GM21737 (cell line): ENCODE results near the gene TPX2.
A peak's percentile ranks its signal among the peaks of the same experiment; 100 is the strongest.
"Not testable (repeated sequence)": the region's sequence is repeated elsewhere in the genome, so short reads cannot be mapped to it uniquely, and the experiment has no call there.

Experiments used
- ATAC-seq: cut with Tn5 transposase; IDR thresholded peaks from one replicate; pipeline ENCODE4 v1.9.1; 2021; ENCODE audit warnings: mild to moderate bottlenecking, moderate library complexity; ENCODE audit not compliant: unreplicated experiment

Gene TPX2

DNA sequence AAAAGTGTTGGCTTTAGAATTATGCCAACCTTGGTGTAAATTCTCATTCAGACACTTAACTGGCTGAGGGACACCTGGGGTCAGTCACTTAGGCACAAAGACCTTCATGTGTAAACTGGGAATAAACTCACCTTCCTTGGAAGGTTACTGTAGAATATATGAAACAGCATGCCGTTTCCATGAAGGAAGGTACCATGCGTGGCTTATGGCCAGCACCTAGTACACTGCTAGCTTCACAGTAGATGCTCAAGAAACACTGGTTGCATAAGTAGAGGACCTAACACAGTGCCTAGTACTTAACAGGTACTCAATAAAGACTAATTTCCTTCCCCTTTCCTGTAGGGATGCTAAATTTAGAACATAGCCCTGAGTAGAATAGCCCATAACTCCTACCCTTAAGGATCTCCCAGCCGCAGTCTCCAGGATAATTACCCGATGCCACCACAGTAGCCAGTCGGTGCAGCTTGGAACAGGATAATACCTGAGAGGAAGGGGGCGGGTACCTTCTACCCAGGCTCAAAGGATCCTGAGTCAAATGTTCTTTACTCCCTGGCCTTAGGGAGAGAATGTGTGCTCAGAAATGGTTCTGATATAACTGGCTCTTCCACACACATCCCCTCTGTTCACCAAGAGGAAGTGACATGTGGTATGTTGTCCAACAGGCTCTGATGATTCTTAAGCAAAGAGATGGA, 20.0 kb upstream of the TPX2 start:
- no peak for ATAC-seq

DNA sequence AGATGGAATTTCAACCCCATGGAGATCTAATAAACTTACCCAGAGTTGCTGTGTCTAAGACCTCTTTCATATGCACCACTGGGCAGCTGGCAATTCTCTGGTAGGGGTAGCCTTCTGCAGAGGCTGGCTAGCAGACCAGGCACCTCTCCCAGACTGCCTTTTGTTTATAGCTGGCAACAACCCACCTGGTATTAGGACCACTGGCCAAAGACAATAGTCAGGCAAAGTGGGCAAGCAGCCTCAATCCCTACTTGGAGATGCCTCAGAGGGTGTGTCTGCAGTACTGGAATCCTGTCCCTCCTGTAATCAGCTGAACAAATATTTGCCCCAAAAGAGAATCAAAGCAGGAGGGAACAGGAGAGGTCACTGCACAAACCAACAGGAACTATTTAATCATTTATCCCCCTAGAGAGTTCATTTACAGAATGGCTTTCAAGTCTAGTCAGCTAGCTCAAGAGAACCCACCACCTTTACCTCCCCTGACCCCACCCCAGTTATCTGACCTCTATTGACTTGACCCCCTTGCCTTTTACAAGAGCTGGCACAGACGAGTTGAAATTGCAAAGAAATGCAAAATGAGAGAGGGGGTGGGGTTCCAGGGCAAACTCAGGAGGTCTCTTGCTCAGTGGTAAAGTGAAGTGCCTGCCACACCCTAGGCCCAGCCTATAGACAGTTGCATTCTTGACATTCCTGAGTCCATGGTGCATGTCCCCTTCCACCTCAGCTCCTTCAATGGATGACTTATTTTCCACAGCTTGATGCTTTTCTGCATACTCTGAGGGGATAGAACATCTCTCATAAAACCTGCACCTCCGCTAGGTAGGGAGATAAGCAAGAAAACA, 19.2 kb upstream of the TPX2 start:
- no peak for ATAC-seq

DNA sequence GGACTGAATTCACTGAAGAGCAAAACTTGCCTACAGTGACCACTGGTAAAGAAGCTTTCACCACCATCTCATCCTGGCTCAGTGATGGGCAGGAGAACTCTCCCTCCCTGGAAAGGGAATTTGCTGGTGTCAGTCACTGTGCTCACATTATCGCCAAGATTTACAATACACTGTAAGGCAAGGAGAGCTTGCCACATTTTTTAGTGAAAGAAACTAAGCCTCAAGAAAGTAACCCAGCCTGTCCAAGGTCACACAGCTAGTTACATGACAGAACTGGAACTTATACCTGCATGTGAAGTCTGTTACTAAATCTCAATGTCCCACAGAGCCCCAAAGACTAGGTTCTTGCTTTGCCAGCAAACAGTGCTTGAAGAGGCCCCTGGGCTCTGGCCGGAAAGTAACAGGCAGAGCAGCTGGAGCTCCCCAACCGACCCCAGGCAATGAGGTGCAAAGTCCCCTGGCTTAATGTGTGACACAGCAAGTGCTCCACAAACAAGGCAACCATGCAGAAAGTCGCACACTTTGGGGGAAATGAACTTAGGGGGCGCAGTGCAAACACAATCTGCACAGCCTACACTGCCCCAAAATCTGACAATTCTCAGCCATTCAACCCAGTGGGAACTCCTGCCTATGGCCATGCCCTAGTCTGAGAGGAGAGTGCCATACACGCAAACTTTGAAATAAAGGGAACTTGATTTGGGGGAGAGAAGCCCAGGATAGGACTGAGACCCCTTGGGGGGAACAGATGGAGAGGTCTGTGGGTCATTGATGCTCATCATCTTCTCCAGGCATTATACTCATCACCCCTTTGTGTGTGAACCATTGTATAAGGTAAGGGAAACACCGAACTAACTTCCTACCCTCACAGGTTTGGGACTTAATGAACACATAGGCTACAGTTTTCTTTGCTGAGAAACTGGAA, 18.3 kb upstream of the TPX2 start:
- ATAC-seq = no peak

DNA sequence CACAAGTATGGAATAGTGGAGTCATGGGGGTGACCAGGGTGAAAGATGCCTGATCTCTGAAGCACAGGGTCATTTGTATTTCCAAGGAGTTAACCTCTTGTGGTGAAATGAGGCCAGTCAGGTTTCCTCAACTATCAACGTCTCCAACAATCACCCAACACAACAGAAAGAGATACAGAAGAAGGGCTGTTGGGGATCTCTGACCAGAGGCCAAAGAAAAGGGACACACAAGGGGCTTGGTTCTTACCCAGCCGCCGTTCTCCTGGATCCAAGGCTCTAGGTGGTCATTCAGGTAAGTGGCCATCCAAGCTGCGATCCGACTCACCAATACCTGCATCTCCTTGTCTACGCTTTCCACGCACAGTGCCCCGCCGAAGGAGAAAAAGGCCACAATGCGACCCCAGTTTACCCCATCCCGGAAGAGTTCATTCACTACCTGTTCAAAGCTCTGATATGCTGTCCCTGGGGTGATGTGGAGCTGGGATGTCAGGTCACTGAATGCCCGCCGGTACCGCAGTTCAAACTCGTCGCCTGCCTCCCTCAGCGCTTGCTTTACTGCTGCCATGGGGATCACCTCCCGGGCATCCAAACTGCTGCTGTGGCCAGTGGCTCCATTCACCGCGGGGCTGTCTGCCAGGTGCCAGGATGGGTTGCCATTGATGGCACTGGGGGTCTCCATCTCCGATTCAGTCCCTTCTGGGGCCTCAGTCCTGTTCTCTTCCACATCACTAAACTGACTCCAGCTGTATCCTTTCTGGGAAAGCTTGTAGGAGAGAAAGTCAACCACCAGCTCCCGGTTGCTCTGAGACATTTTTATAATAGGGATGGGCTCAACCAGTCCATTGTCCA, 17.5 kb upstream of the TPX2 start:
- no peak for ATAC-seq

DNA sequence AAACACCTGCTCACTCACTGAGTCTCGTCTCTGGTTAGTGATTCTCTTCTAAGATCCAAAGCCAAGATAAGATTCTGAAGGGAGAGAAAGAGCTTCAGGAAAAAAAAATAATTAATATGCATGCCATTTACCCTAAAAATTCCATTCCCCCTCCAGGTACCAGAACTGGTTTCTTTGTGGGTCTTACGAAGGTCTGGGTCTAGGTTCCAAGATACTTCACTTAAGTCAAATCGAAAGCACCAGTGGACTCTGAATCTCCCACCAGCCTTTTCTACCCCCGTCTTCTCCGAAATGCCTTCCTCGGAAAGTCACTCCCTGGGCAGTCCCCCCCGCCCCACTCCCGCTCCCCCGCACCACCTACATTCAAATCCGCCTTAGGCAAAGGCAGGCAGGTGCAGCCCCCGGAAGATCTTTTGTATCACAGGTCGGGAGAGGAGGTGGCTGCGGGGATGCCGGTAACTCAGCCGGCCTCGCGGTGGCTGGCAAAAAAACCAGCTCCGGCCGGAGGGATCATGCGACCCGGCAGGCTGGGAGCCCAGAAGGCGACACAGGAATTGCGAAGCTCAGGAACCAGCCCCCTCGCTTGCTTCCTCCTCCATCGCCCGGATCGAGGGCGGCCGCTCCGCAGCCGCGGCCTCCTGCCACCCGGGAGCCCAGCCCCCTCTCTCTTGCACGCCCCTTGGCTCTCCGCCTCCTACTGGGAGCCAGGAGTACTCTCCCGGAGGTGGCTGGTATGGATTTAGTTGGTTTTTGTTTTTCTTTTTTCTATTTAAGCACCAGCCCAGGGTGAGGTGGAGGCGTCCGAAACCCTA, 16.6 kb upstream of the TPX2 start, which contains the start of gene BCL2L1:
TSS of gene BCL2L1 (minus strand) at position 612 of the 812 bp plus-strand sequence. CDS start 650 bp downstream, outside the sequence.
- no peak for ATAC-seq

DNA sequence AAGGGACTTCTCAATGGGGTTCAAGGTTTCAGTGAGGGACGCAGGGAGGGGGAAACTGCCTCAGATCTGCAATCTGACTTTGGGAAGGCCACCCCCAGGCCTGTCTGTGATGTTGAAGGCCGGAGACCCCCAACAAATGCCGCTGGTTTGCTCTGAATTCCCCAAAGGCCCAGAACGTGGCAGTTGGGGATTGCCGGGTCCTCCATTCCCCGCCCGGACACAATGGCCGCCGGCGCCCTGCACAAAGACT, 16.1 kb upstream of the TPX2 start:
- no peak for ATAC-seq

DNA sequence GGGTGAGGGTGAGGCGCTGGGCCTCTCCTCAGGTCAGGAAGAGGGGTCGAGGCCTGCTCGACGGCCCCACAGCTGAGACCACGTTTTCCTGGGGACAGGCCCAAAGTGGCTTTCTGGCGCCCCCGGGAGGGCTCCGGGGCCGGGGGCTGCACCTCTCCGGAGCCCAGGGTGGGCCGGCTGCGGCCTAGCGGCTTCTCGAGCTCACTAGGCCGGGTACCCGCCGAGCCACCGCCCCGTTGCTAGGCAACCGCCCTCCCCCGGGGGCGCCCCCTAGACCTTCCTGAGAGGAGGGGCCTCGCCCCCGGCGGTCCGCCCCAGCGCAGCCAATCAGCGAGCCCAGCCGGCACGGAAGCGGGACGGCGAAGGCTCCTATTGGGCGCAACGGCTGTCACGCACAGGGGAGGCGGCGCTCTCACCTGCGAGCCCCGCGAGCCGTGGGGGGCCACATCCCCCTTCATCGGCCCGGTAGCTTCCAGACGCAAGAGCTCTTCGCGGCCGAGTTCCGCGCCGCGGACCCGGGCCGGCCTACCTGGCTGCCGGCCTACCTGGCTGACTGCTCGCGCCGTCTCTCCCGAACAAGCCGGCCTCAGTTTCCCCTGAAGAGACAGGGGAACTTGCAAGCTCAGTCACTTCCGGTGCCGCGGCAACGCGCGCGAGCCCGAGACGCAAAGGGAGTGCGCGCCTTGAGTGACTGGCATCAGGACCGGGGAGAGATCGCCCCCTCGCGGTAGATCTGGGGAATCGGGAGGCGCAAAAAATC, 15.6 kb upstream of the TPX2 start:
- ATAC-seq = peak; percentile 83

DNA sequence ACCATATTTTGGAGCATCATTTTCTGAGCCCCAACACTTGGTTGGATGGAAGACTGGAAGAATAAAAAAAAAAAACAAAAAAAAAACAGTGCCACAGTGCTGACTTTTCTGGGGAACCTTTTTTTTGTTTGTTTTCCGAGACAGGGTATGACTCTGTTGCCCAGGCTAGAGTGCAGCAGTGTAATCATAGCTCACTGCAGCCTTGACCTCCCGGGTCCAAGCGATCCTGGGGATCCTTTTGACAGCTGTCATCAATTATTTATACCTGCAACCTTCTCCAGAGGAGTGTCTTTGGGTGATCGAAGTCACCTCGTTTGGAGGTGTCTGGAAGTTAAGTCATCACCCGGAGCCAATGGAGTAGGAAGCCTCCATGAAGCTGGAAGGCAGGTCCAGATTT, 7.8 kb upstream of the TPX2 start:
- no peak for ATAC-seq

DNA sequence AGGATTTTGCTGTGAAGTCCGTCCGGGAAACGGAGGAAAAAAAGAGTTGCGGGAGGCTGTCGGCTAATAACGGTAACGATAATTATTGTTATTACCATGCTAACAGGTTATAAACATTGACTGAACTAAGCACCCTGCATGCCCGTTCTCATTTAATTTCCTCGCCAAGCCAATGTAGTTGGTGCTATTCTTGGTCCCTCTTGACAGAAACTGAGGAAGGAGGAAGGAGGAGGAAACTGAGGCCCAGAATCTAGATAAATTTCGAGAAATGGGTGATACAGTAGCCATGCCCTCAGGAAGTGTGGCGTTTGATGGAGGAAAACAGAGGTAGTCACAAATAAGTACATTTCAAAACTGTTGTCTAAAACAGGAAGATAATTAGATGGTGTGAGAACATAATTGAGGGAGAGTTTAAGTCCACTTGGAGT, 474 bp downstream of the TPX2 start:
- ATAC-seq = no peak

DNA sequence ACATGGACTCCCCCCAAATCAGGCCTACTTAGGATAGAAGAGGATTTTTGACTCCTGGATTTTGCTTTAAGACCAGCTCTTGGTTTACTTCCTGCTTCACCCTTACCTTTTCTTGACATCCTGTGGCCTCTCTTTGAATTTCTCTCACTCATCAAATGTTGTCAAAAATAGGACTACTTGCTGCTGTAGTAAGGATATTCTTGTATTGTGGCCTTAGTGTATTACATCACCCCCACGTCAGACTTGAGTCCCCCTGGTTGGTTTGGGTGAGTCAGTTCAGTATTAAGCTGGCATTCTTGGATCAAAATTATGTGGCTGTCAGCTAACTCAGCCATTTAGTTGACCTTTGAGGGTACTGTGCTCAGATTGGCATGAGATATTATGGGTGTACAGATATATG, 1.1 kb downstream of the TPX2 start:
- no peak for ATAC-seq

DNA sequence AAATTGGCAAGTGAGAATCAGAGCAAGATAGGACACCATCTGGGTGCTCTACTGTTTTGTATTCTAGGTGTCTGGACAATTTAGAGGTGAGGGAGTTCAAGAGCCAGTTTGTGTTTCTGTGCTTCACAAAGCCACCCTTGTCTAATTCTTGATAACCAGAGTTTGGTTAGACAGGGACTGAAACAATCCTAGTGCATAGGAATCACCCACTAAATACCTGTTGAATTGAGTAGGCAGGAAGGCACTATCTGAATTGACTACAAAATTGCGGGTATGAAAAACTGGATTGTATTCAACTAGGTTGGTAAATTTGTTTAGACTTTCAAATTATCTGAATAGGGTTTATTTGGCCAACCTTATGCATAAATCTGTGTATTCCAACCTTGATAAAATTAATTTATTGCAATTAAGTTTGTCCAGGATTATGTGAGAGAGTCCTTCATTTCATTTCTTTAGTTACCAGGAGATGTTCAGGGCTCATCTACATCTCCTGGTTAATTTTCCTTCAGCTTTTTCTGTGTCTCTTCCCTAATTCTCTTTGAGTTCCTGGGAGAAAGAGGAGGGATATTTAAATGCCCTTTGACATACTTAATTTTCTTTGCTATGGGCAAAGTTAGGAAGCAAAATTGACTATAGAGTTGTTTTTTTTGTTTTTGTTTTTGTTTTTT, 1.7 kb downstream of the TPX2 start:
- no peak for ATAC-seq

DNA sequence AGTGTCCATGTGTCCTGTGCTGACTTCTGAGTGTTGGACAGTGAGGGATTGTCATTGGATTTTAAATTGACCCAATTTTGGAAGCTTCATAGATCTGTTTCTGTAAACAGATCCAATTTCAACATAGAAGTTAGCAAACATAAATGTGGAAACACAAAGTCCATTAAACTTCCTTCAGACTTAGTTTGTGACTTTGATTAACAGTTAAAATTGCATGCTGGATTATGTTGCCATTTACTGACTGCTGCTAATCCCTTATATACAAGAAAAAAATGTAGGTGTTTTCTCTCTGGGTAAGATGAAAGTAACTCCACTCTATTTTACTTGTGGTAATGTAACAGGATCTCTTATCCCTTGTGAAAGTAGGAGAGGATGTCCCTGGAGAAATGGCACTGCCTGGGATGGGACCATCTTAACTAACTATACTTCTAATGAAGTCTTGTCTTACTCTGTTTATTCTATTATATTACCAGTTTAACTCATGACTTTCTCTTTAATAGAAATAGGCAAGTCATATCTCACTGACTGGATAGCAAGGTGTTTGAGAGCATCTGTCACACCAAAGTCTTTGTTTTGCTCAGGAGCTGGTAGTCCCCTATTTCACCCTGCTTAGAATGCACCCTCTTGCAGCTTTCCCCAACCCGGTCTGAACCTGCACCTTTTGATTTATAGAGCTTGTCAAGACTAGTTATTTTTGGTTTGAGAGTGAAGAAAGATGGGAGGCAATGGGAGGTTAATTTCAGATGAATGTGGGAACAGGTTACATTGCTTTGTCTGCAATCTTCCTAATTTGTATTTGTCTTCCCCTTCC, 7.2 kb downstream of the TPX2 start:
- no peak for ATAC-seq

DNA sequence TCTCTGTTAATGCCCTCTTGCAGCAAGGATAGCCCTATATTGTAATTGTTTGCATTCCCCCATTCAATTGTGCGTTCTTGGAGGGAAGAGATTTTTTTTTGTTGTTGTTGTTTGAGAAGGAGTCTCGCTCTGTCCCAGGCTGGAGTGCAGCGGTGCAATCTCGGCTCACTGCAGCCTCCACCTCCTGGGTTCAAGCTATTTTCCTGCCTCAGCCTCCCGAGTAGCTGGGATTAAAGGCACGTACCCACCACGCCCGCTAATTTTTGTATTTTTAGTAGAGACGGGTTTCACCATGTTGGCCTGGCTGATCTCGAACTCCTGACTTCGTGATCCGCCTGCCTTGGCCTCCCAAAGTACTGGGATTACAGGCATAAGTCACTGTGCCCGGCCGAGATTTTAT, 7.9 kb downstream of the TPX2 start:
- not testable (repeated sequence) for ATAC-seq

DNA sequence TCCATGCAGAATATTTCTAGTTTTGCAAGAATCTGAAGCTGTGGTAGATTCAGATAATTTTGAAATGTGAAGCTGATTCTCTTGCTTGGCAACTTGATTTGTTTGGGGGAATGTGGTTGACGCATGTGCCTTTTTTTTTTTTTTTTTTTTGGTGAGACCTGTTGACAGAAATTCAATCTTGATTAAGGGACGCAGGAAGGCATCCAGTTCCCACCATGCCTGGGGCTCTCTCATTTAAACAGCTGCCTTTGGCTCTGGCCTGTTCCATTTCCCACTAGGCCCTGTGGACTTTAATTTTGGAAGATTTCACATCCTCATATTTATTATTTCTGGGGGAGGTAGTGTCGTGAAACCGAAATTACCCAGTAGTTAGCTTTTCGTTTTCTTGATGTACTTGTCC, 8.6 kb downstream of the TPX2 start:
- no peak for ATAC-seq

DNA sequence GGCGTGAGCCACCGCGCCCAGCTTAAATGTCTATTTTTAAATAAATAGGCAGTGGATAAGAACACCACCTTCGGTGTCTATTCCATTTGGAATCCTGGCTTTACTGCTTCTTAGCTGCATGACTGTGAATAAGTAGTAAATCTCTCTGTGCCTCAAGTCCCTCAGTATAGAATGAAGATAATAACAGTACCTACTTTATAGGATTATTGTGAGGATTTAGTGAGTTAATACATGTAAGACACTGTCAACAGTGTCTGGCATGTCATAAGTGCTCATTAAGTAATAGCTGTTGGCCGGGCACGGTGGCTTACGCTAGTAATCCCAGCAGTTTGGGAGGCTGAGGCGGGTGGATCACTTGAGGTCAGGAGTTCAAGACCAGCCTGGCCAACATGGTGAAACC, 10.1 kb downstream of the TPX2 start:
- ATAC-seq = no peak

DNA sequence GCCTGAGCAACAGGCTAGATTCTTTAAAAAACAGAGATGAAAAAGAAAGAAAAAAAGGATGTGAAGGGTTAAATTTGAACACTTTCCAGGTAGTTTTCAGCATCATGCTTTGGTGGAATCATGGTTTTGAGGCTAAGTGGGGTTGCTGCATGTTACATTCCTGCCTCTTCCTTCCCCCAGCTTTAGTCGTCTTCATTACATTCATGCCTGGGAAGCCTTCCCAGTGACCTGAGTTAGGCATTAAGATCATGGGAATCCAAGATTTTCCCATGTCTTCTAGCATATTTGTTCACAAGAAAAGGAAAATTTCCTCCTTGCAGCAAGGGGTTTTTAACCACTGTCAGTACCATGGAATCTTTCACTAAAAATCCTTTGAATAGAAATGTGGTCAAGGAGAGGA, 12.0 kb downstream of the TPX2 start:
- ATAC-seq = no peak

DNA sequence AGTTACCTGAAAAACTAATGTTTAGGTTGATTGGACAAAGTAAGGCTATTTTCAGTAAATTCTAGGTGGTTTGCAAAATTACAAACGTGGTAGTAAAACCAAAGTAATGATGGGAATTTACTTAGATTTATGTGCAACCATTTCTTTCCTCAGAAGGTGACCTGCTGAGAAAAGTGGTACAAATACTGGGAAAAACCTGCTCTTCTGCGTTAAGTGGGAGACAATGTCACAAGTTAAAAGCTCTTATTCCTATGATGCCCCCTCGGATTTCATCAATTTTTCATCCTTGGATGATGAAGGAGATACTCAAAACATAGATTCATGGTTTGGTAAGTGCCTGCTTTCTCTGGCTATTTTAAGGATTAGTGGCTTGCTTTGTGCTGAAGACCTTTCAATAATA, 18.2 kb downstream of the TPX2 start:
- no peak for ATAC-seq

DNA sequence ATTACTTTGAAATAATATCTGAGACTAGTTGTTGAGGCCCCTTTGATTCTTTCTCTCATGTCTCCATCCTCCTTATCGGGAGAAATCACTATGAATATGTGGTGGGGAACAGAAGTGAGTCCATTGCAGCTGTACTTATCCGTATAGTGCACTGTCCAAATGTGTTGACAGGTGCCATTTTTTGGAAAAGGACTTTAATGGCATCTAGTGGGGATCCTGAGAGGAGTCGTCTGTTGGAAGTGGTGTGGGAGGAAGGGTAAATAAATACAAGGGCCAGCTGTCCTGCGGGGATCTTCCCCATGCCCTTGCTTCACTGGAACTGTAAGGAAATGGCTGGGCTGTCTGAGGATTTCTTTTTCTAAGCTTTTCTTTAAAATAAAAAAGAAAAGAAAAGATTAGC, 19.4 kb downstream of the TPX2 start:
- no peak for ATAC-seq
